ENCODE results near the gene IL10RA. TPM values are rescaled to one million over a fixed set of nuclear protein-coding genes. Genes with fewer than 3 reads are reported as not detected.

IL10RA gene
- total RNA-seq, 1 donor from 2014 or later, result not detected

GRCh38 chr11:117959438-117960149 lies 26.6 kb upstream of the IL10RA start:
- DNase-seq (ENCODE audit: low read depth), result no peak

GRCh38 chr11:117960406-117960805 lies 25.8 kb upstream of the IL10RA start:
- no peak for FAIRE-seq
- no peak overlapping the region for H3K4me3 ChIP-seq (ENCODE audit: low read depth, low read length)
- no peak for TF ChIP-seq CTCF (IDR thresholded peaks at IDR 0.05; ENCODE audit: insufficient read depth, low read length, severe bottlenecking)
- no peaks in the 10 kb centered on the region for H3K36me3 ChIP-seq (ENCODE audit: control insufficient read depth, insufficient read depth, low read length)
- peaks cover 3% of the 10 kb centered on the region for H3K27me3 ChIP-seq (ENCODE audit: control insufficient read depth, insufficient read depth, low read length)
- DNase-seq (ENCODE audit: low read depth), result no peak

More at GRCh38 chr11:117959438-117960149, 26.6 kb upstream of the IL10RA start:
- Histone ChIP-seq H3K27me3 (ENCODE audit: control insufficient read depth, insufficient read depth, low read length) (peaks cover 3% of the 10 kb centered on the region), H3K36me3 (ENCODE audit: control insufficient read depth, insufficient read depth, low read length) (no peaks in the 10 kb centered on the region), H3K4me3 (ENCODE audit: low read depth, low read length) (no peak overlapping the region)
- no peak for TF ChIP-seq CTCF (IDR thresholded peaks at IDR 0.05; ENCODE audit: insufficient read depth, low read length, severe bottlenecking)
- no peak for FAIRE-seq

DNA sequence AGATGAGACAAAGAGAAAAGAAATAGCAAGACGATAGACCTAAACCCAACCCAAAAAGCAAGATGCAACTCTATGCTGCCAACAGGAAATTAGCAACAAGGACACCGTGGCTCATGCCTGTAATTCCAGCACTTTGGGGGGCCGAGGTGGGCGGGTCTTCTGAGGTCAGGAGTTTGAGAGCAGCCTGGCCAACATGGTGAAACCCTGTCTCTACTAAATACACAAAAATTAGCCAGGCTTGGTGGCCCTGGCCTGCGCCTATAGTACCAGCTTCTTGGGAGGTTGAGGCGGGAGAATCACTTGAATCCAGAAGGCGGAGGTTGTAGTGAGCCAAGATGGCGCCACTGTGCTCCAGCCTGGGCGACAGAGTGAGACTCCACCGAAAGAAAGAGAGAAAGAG lies 24.3 kb upstream of the IL10RA start:
- H3K4me3 ChIP-seq (ENCODE audit: low read depth, low read length), result no peak overlapping the region
- no peak for TF ChIP-seq CTCF (IDR thresholded peaks at IDR 0.05; ENCODE audit: insufficient read depth, low read length, severe bottlenecking)
- H3K36me3 ChIP-seq (ENCODE audit: control insufficient read depth, insufficient read depth, low read length), result no peaks in the 10 kb centered on the region
- peaks cover 3% of the 10 kb centered on the region for H3K27me3 ChIP-seq (ENCODE audit: control insufficient read depth, insufficient read depth, low read length)
- no peak for DNase-seq (ENCODE audit: low read depth)
- FAIRE-seq, result no peak

- no peak for TF ChIP-seq CTCF (IDR thresholded peaks at IDR 0.05; ENCODE audit: insufficient read depth, low read length, severe bottlenecking)
- Histone ChIP-seq H3K4me3 (ENCODE audit: low read depth, low read length) (no peak overlapping the region), H3K27me3 (ENCODE audit: control insufficient read depth, insufficient read depth, low read length) (no peaks in the 10 kb centered on the region), H3K36me3 (ENCODE audit: control insufficient read depth, insufficient read depth, low read length) (no peaks in the 10 kb centered on the region)
- DNase-seq (ENCODE audit: low read depth), result no peak
- no peak for FAIRE-seq
Observed at GRCh38 chr11:117962826-117963225, 23.4 kb upstream of the IL10RA start.

DNA sequence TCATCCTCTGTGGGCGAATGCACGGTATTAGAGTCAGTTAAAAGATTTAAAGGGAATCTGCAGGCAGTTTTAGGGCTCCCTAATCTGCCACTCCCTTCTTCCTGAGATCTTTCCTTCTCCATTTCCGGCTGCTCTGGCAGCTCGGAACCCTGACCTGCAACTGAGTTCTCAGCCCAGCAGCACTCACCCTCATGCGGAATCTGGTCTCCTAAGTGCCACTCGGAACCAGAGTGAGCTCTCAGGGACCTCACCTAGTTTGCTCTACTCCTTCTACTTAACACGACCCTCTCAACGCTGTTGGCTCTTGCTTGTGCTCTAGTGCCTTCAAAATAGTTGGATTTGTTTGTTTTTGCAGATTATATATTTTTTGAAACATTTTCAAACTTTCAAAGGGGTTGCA lies 19.3 kb upstream of the IL10RA start:
- H3K4me3 ChIP-seq (ENCODE audit: low read depth, low read length), result no peak overlapping the region
- no peak for TF ChIP-seq CTCF (IDR thresholded peaks at IDR 0.05; ENCODE audit: insufficient read depth, low read length, severe bottlenecking)
- DNase-seq (ENCODE audit: low read depth) (no peak), FAIRE-seq (no peak)
- no peaks in the 10 kb centered on the region for H3K27me3 ChIP-seq (ENCODE audit: control insufficient read depth, insufficient read depth, low read length)
- H3K36me3 ChIP-seq (ENCODE audit: control insufficient read depth, insufficient read depth, low read length), result no peaks in the 10 kb centered on the region

All from bronchial epithelial cell (primary cell).